PFSK-1 (cell line): ENCODE data around the gene TM9SF3.

Experiments used
- FOXP2 ChIP-seq: optimal IDR thresholded peaks from 2 replicates; pipeline ENCODE3; 2011; ENCODE audit warnings: borderline replicate concordance, control low read depth, inconsistent platforms; ENCODE audit not compliant: insufficient read depth; ENCODE audit errors: extremely low read length, extremely low read depth
- POLR2AphosphoS5 ChIP-seq: IDR thresholded peaks from 2 replicates; pipeline ENCODE4 v1.6.1; 2012; ENCODE audit warnings: low read depth, mild to moderate bottlenecking, control low read depth, low read length, moderate library complexity
- REST ChIP-seq, 2 experiments: IDR thresholded peaks; 2 replicates each; pipeline versions ENCODE4 v1.6.1 to v1.8.0; 2011 to 2012; ENCODE audit warnings: low read depth in 2 of 2, low read length in 2 of 2, control low read depth in 1 of 2, inconsistent platforms in 1 of 2, mild to moderate bottlenecking in 1 of 2, moderate library complexity in 1 of 2; ENCODE audit not compliant: insufficient read depth in 1 of 2
- SIN3A ChIP-seq: IDR thresholded peaks from 2 replicates; pipeline ENCODE4 v1.6.1; 2012; ENCODE audit warnings: mild to moderate bottlenecking, low read length, moderate library complexity, borderline replicate concordance; ENCODE audit not compliant: insufficient read depth
- TAF1 ChIP-seq: IDR thresholded peaks from 2 replicates; pipeline ENCODE4 v1.6.1; 2012; ENCODE audit warnings: low read length, control low read depth, borderline replicate concordance; ENCODE audit not compliant: insufficient read depth

TM9SF3 gene

GRCh38 chr10:96555330-96555729 is 31.5 kb downstream of the TM9SF3 start:
- TF ChIP-seq REST (IDR thresholded peaks at IDR 0.05; ENCODE audit: insufficient read depth in 1 of 2, low read depth in 2 of 2, low read length in 2 of 2) (no peak), SIN3A (no peak), POLR2AphosphoS5 (no peak), FOXP2 (no peak), TAF1 (no peak)

- TF ChIP-seq TAF1 = no peak
- no peak for TF ChIP-seq POLR2AphosphoS5
- TF ChIP-seq SIN3A = no peak
- no peak for TF ChIP-seq REST (IDR thresholded peaks at IDR 0.05; ENCODE audit: insufficient read depth in 1 of 2, low read depth in 2 of 2, low read length in 2 of 2)
- no peak for TF ChIP-seq FOXP2
These were observed 38.2 kb downstream of the TM9SF3 start for GRCh38 chr10:96548589-96548988.

- TF ChIP-seq TAF1 (no peak), REST (IDR thresholded peaks at IDR 0.05; ENCODE audit: insufficient read depth in 1 of 2, low read depth in 2 of 2, low read length in 2 of 2) (no peak), FOXP2 (no peak), POLR2AphosphoS5 (no peak), SIN3A (no peak)
These were observed 44.9 kb downstream of the TM9SF3 start for GRCh38 chr10:96541921-96542320.

GRCh38 chr10:96540240-96540639 is 46.6 kb downstream of the TM9SF3 start:
- no peak for TF ChIP-seq POLR2AphosphoS5
- TF ChIP-seq SIN3A = no peak
- no peak for TF ChIP-seq REST (IDR thresholded peaks at IDR 0.05; ENCODE audit: insufficient read depth in 1 of 2, low read depth in 2 of 2, low read length in 2 of 2)
- TF ChIP-seq TAF1 = no peak
- TF ChIP-seq FOXP2 = no peak

DNA sequence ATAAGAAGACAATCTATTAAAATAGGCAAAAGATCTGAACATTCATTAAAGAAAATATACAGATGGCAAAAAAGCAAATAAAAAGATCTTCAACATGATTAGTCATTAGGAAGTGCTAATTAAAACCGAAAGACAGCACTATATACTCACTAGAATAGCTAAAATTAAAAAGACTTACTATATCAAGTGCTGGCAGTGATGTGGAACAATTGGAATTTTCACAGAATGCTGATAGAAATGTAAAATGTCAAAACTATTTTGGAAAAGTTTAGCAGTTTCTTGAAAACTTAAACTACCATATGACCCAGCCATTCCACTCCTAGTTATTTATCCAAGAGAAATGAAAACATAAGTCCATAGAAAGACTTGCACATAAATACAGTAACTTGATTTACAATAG is 48.1 kb downstream of the TM9SF3 start:
- TF ChIP-seq SIN3A (no peak), REST (IDR thresholded peaks at IDR 0.05; ENCODE audit: insufficient read depth in 1 of 2, low read depth in 2 of 2, low read length in 2 of 2) (no peak), TAF1 (no peak), POLR2AphosphoS5 (no peak), FOXP2 (no peak)
